ENCODE results near the gene BBLN. TPM values are rescaled to one million over a fixed set of nuclear protein-coding genes. Genes with fewer than 3 reads are reported as not detected.
"Not testable (repeated sequence)": the region's sequence is repeated elsewhere in the genome, so short reads cannot be mapped to it uniquely, and the experiment has no call there.

Gene BBLN
- total RNA-seq, 1 donor from 2014 or later, result 69.4 TPM

- not testable (repeated sequence) for H3K27me3 Mint-ChIP-seq (ENCODE audit: insufficient read depth, low read depth); H3K79me2 ChIP-seq (ENCODE audit: low read depth); H3K36me3 ChIP-seq; H3K27me3 ChIP-seq; H3K4me1 ChIP-seq; H3K9ac ChIP-seq; H3F3A ChIP-seq (ENCODE audit: low read depth); H3K4me3 ChIP-seq; H3K9me3 Mint-ChIP-seq; H2AFZ ChIP-seq (replicated peaks); H3K4me2 ChIP-seq; H3K4me3 Mint-ChIP-seq; H3K4me1 Mint-ChIP-seq; H3K9me3 ChIP-seq (ENCODE audit: low read depth); H4K20me1 ChIP-seq (ENCODE audit: low read depth); H3K27ac ChIP-seq; H3K27ac Mint-ChIP-seq
- peak; percentile 52 for TF ChIP-seq CTCF (IDR thresholded peaks at IDR 0.05)
- H3K36me3 Mint-ChIP-seq, result peaks cover 50% of the 10 kb centered on the region
- DNase-seq (ENCODE audit: low spot score), result peak; percentile 49
Observed at GRCh38 chr9:128181480-128181879, 21.4 kb downstream of the BBLN start.

- Mint-ChIP-seq H3K4me1 (no peaks in the 10 kb centered on the region), H3K27ac (no peak overlapping the region), H3K4me3 (no peak overlapping the region), H3K36me3 (peaks cover 49% of the 10 kb centered on the region), H3K9me3 (peaks cover 7% of the 10 kb centered on the region), H3K27me3 (ENCODE audit: insufficient read depth, low read depth) (peaks cover 5% of the 10 kb centered on the region)
- peaks cover 8% of the 10 kb centered on the region for H3F3A ChIP-seq (ENCODE audit: low read depth)
- no peak overlapping the region for H3K4me2 ChIP-seq
- no peaks in the 10 kb centered on the region for H3K79me2 ChIP-seq (ENCODE audit: low read depth)
- no peaks in the 10 kb centered on the region for H3K9me3 ChIP-seq (ENCODE audit: low read depth)
- no peak for DNase-seq (ENCODE audit: low spot score)
- no peak overlapping the region for H2AFZ ChIP-seq (replicated peaks)
- no peaks in the 10 kb centered on the region for H3K4me1 ChIP-seq
- H4K20me1 ChIP-seq (ENCODE audit: low read depth), result no peaks in the 10 kb centered on the region
- no peak overlapping the region for H3K27ac ChIP-seq
- H3K36me3 ChIP-seq, result peaks cover 10% of the 10 kb centered on the region
- no peaks in the 10 kb centered on the region for H3K27me3 ChIP-seq
- H3K4me3 ChIP-seq, result no peak overlapping the region
- no peak overlapping the region for H3K9ac ChIP-seq
- TF ChIP-seq EZH2phosphoT487 (IDR thresholded peaks at IDR 0.05), result no peak
- TF ChIP-seq EZH2 (IDR thresholded peaks at IDR 0.05), result no peak
- TF ChIP-seq CTCF (IDR thresholded peaks at IDR 0.05), result no peak
Observed at GRCh38 chr9:128182893-128183588, 23.0 kb downstream of the BBLN start.

GRCh38 chr9:128185979-128186965 lies 26.2 kb downstream of the BBLN start:
- H2AFZ ChIP-seq (replicated peaks), result no peak overlapping the region
- TF ChIP-seq EZH2phosphoT487 (IDR thresholded peaks at IDR 0.05) (no peak), EZH2 (IDR thresholded peaks at IDR 0.05) (no peak), CTCF (IDR thresholded peaks at IDR 0.05) (no peak)
- H3K4me1 Mint-ChIP-seq, result peaks cover 10% of the 10 kb centered on the region
- H3K4me1 ChIP-seq, result peaks cover 7% of the 10 kb centered on the region
- peaks cover 41% of the 10 kb centered on the region for H3K36me3 Mint-ChIP-seq
- no peaks in the 10 kb centered on the region for H3K27me3 ChIP-seq
- H3K27ac ChIP-seq, result no peak overlapping the region
- peaks cover 14% of the 10 kb centered on the region for H3K79me2 ChIP-seq (ENCODE audit: low read depth)
- H3F3A ChIP-seq (ENCODE audit: low read depth), result peaks cover 8% of the 10 kb centered on the region
- no peak overlapping the region for H3K9ac ChIP-seq
- no peak overlapping the region for H3K27ac Mint-ChIP-seq
- H3K9me3 Mint-ChIP-seq, result peaks cover 7% of the 10 kb centered on the region
- peaks cover 9% of the 10 kb centered on the region for H3K36me3 ChIP-seq
- no peak overlapping the region for H3K4me3 ChIP-seq
- peaks cover 5% of the 10 kb centered on the region for H3K27me3 Mint-ChIP-seq (ENCODE audit: insufficient read depth, low read depth)
- H3K4me2 ChIP-seq, result no peak overlapping the region
- DNase-seq (ENCODE audit: low spot score), result no peak
- no peak overlapping the region for H3K4me3 Mint-ChIP-seq
- H3K9me3 ChIP-seq (ENCODE audit: low read depth), result no peaks in the 10 kb centered on the region
- H4K20me1 ChIP-seq (ENCODE audit: low read depth), result no peaks in the 10 kb centered on the region
